Measurements from ENCODE around the gene AFAP1L2. TPM values are rescaled to one million over a fixed set of nuclear protein-coding genes. Genes with fewer than 3 reads are reported as not detected.

The AFAP1L2 gene
- total and polyA plus RNA-seq, 2 donors (not counting 1 experiment from before 2014, with no cell fraction given) = 4.7 to 4.9 TPM

- DNase-seq = no peak
- H3K4me2 ChIP-seq (replicated peaks; ENCODE audit: low read depth, low read length, poor library complexity, severe bottlenecking) = no peak overlapping the region
- Mint-ChIP-seq H3K4me1 (no peaks in the 10 kb centered on the region), H3K4me3 (no peak overlapping the region), H3K9me3 (ENCODE audit: insufficient read depth) (no peaks in the 10 kb centered on the region), H3K27me3 (peaks cover 16% of the 10 kb centered on the region), H3K27ac (no peak overlapping the region)
- no peak overlapping the region for H3K27ac ChIP-seq (ENCODE audit: low read length in 2 of 2)
- 33% methylated on average over 2 of the region's 3 CpGs for WGBS (ENCODE audit: insufficient coverage)
- H4K20me1 ChIP-seq (ENCODE audit: control insufficient read depth, insufficient read depth, low read length, poor library complexity, severe bottlenecking) = no peaks in the 10 kb centered on the region
- no peaks in the 10 kb centered on the region for H3K4me1 ChIP-seq (ENCODE audit: control insufficient read depth in 2 of 2, insufficient read depth in 2 of 2, low read length in 2 of 2)
- H3K79me2 ChIP-seq (ENCODE audit: control insufficient read depth, insufficient read depth, low read length) = no peaks in the 10 kb centered on the region
- no peak for ATAC-seq (ENCODE audit: low read depth)
- no peaks in the 10 kb centered on the region for H3K36me3 ChIP-seq (replicated peaks in 1 of 2; ENCODE audit: control extremely low read depth in 1 of 2, control insufficient read depth in 1 of 2, extremely low read depth in 1 of 2, insufficient read depth in 2 of 2, low read length in 1 of 2)
- peaks cover 0 to 4% (median 1%) of the 10 kb centered on the region in 4 experiments for H3K27me3 ChIP-seq (replicated peaks in 1 of 4; ENCODE audit: control extremely low read depth in 1 of 4, control insufficient read depth in 3 of 4, insufficient read depth in 4 of 4, low read length in 3 of 4)
- intact Hi-C loops (cut with micrococcal nuclease) = no loop called here
- ChIA-PET CTCF (no interaction called here), POLR2A (no interaction called here)
- no peaks in the 10 kb centered on the region for H3K9me3 ChIP-seq (ENCODE audit: control extremely low read depth in 1 of 3, control insufficient read depth in 2 of 3, insufficient read depth in 1 of 3, low read length in 2 of 3)
- H3K9ac ChIP-seq (ENCODE audit: low read length) = no peak overlapping the region
- no peak overlapping the region for H2AFZ ChIP-seq (ENCODE audit: insufficient read depth, low read depth, low read length, poor library complexity, severe bottlenecking)
- TF ChIP-seq CTCF (IDR thresholded peaks at IDR 0.05) (no peak), EZH2 (IDR thresholded peaks at IDR 0.05; ENCODE audit: borderline replicate concordance, insufficient read depth, low read depth, low read length, poor library complexity, severe bottlenecking) (no peak)
- H3K4me3 ChIP-seq (ENCODE audit: control extremely low read depth in 1 of 5, extremely low read depth in 1 of 5, insufficient read depth in 1 of 5, low read depth in 2 of 5, low read length in 4 of 5) = no peak overlapping the region
These were observed 16.0 kb downstream of the AFAP1L2 start for GRCh38 chr10:114388275-114388674.

GRCh38 chr10:114387784-114388183 is 16.5 kb downstream of the AFAP1L2 start:
- Mint-ChIP-seq H3K4me3 (no peak overlapping the region), H3K27ac (no peak overlapping the region), H3K27me3 (peaks cover 13% of the 10 kb centered on the region), H3K4me1 (no peaks in the 10 kb centered on the region), H3K9me3 (ENCODE audit: insufficient read depth) (no peaks in the 10 kb centered on the region)
- ChIA-PET POLR2A (no interaction called here), CTCF (no interaction called here)
- H3K27me3 ChIP-seq (replicated peaks in 1 of 4; ENCODE audit: control extremely low read depth in 1 of 4, control insufficient read depth in 3 of 4, insufficient read depth in 4 of 4, low read length in 3 of 4) = peaks cover 0 to 4% (median 1%) of the 10 kb centered on the region in 4 experiments
- H3K4me1 ChIP-seq (ENCODE audit: control insufficient read depth in 2 of 2, insufficient read depth in 2 of 2, low read length in 2 of 2) = no peaks in the 10 kb centered on the region
- no peak for TF ChIP-seq EZH2 (IDR thresholded peaks at IDR 0.05; ENCODE audit: borderline replicate concordance, insufficient read depth, low read depth, low read length, poor library complexity, severe bottlenecking)
- TF ChIP-seq CTCF (IDR thresholded peaks at IDR 0.05) = no peak
- 92% methylated on average over 2 of the region's 4 CpGs for WGBS (ENCODE audit: insufficient coverage)
- intact Hi-C loops (cut with micrococcal nuclease) = no loop called here
- DNase-seq (no peak), ATAC-seq (ENCODE audit: low read depth) (no peak)
- H3K9me3 ChIP-seq (ENCODE audit: control extremely low read depth in 1 of 3, control insufficient read depth in 2 of 3, insufficient read depth in 1 of 3, low read length in 2 of 3) = no peaks in the 10 kb centered on the region
- no peak overlapping the region for H3K4me3 ChIP-seq (ENCODE audit: control extremely low read depth in 1 of 5, extremely low read depth in 1 of 5, insufficient read depth in 1 of 5, low read depth in 2 of 5, low read length in 4 of 5)
- no peak overlapping the region for H3K9ac ChIP-seq (ENCODE audit: low read length)
- H4K20me1 ChIP-seq (ENCODE audit: control insufficient read depth, insufficient read depth, low read length, poor library complexity, severe bottlenecking) = no peaks in the 10 kb centered on the region
- no peak overlapping the region for H3K27ac ChIP-seq (ENCODE audit: low read length in 2 of 2)
- H3K36me3 ChIP-seq (replicated peaks in 1 of 2; ENCODE audit: control extremely low read depth in 1 of 2, control insufficient read depth in 1 of 2, extremely low read depth in 1 of 2, insufficient read depth in 2 of 2, low read length in 1 of 2) = no peaks in the 10 kb centered on the region
- no peaks in the 10 kb centered on the region for H3K79me2 ChIP-seq (ENCODE audit: control insufficient read depth, insufficient read depth, low read length)
- no peak overlapping the region for H3K4me2 ChIP-seq (replicated peaks; ENCODE audit: low read depth, low read length, poor library complexity, severe bottlenecking)
- no peak overlapping the region for H2AFZ ChIP-seq (ENCODE audit: insufficient read depth, low read depth, low read length, poor library complexity, severe bottlenecking)
